GM19467 (cell line): ENCODE results near the gene PLAGL2.
"Not testable (repeated sequence)": the region's sequence is repeated elsewhere in the genome, so short reads cannot be mapped to it uniquely, and the experiment has no call there.

Experiments
- ATAC-seq: cut with Tn5 transposase; IDR thresholded peaks from one replicate; pipeline ENCODE4 v1.9.1; 2021; ENCODE audit warnings: mild to moderate bottlenecking, moderate library complexity; ENCODE audit not compliant: unreplicated experiment

Gene PLAGL2

GRCh38 chr20:32205110-32205842 is 2.3 kb downstream of the PLAGL2 start:
- ATAC-seq: no peak

- ATAC-seq: no peak
Observed at GRCh38 chr20:32204205-32205109, 3.1 kb downstream of the PLAGL2 start.

- ATAC-seq: no peak
Observed at GRCh38 chr20:32203356-32204204, 4.0 kb downstream of the PLAGL2 start.

GRCh38 chr20:32201977-32202363 is 5.6 kb downstream of the PLAGL2 start:
- no peak for ATAC-seq

GRCh38 chr20:32201296-32201976 is 6.1 kb downstream of the PLAGL2 start:
- no peak for ATAC-seq

GRCh38 chr20:32199006-32199405 is 8.5 kb downstream of the PLAGL2 start:
- ATAC-seq: no peak

- not testable (repeated sequence) for ATAC-seq
Observed at GRCh38 chr20:32197136-32197535, 10.4 kb downstream of the PLAGL2 start.

GRCh38 chr20:32196613-32197012 is 10.9 kb downstream of the PLAGL2 start:
- not testable (repeated sequence) for ATAC-seq

- ATAC-seq: no peak
Observed at GRCh38 chr20:32195581-32195980, 12.0 kb downstream of the PLAGL2 start.

GRCh38 chr20:32193996-32194395 is 13.5 kb downstream of the PLAGL2 start:
- no peak for ATAC-seq

- ATAC-seq: not testable (repeated sequence)
Observed at GRCh38 chr20:32193336-32193735, 14.2 kb downstream of the PLAGL2 start.

GRCh38 chr20:32192698-32193097 is 14.8 kb downstream of the PLAGL2 start:
- ATAC-seq: no peak

- ATAC-seq: no peak
Observed at GRCh38 chr20:32191873-32192272, 15.7 kb downstream of the PLAGL2 start.

- no peak for ATAC-seq
Observed at GRCh38 chr20:32191422-32191821, 16.1 kb downstream of the PLAGL2 start.

GRCh38 chr20:32190616-32191415 is 16.7 kb downstream of the PLAGL2 start:
- no peak for ATAC-seq

GRCh38 chr20:32189691-32190615 is 17.6 kb downstream of the PLAGL2 start:
- ATAC-seq: no peak

- ATAC-seq: no peak
Observed at GRCh38 chr20:32189123-32189410, 18.5 kb downstream of the PLAGL2 start.

GRCh38 chr20:32188376-32189122 is 19.0 kb downstream of the PLAGL2 start:
- no peak for ATAC-seq
